ENCODE data around the gene PLEKHG1. TPM values are rescaled to one million over a fixed set of nuclear protein-coding genes. Genes with fewer than 3 reads are reported as not detected.

The PLEKHG1 gene
- total and polyA plus RNA-seq, 12 donors = 2.1 to 14.5 (median 7.6) TPM

- 46 to 60% (median 51%) methylated on average over 5 of the region's 5 CpGs for WGBS, 4 donors
Measured at GRCh38 chr6:150627585-150628025, 27.9 kb downstream of the PLEKHG1 start.

GRCh38 chr6:150628908-150629307 lies 29.2 kb downstream of the PLEKHG1 start:
- TF ChIP-seq POLR2A (IDR thresholded peaks at IDR 0.05) (no peak), CTCF (IDR thresholded peaks at IDR 0.05) (no peak)
- intact Hi-C loops (cut with DNase I) = no loop called here
- Histone ChIP-seq H3K9me3 (replicated peaks in 1 of 3) (no peaks in the 10 kb centered on the region), H3K4me3 (no peak overlapping the region), H3K27me3 (no peaks in the 10 kb centered on the region), H3K4me1 (replicated peaks in 1 of 2) (peaks cover 0 to 18% of the 10 kb centered on the region in 2 donors), H3K27ac (no peak overlapping the region), H3K36me3 (replicated peaks in 1 of 2) (no peaks in the 10 kb centered on the region)
- WGBS, 4 donors = 69 to 77% (median 76%) methylated on average over 6 of the region's 6 CpGs
- no peak for DNase-seq

More at GRCh38 chr6:150627585-150628025, 27.9 kb downstream of the PLEKHG1 start:
- Histone ChIP-seq H3K9me3 (replicated peaks in 1 of 3) (no peaks in the 10 kb centered on the region), H3K4me1 (replicated peaks in 1 of 2) (peaks cover 0 to 13% of the 10 kb centered on the region in 2 donors), H3K27me3 (no peaks in the 10 kb centered on the region), H3K36me3 (replicated peaks in 1 of 2) (no peaks in the 10 kb centered on the region), H3K4me3 (no peak overlapping the region), H3K27ac (no peak overlapping the region)
- no peak for DNase-seq
- no peak for TF ChIP-seq CTCF (IDR thresholded peaks at IDR 0.05)
- intact Hi-C loops (cut with DNase I) = no loop called here

- Histone ChIP-seq H3K4me1 (replicated peaks in 1 of 2) (peaks cover 0 to 18% of the 10 kb centered on the region in 2 donors), H3K27me3 (no peaks in the 10 kb centered on the region), H3K9me3 (replicated peaks in 1 of 3) (no peaks in the 10 kb centered on the region), H3K4me3 (no peak overlapping the region), H3K36me3 (replicated peaks in 1 of 2) (no peaks in the 10 kb centered on the region), H3K27ac (peak overlapping the region in 2 of 5 donors; percentile 9 to 13)
- DNase-seq = no peak
- intact Hi-C loops (cut with DNase I) = no loop called here
- WGBS, 4 donors = 78 to 91% (median 85%) methylated on average over 8 to 12 of the region's 12 CpGs
- TF ChIP-seq POLR2A (IDR thresholded peaks at IDR 0.05) = no peak
- TF ChIP-seq CTCF (IDR thresholded peaks at IDR 0.05) = no peak
Measured at GRCh38 chr6:150631283-150631983, 31.7 kb downstream of the PLEKHG1 start.

- H3K4me1 ChIP-seq (replicated peaks in 1 of 2) = peaks cover 0 to 18% of the 10 kb centered on the region in 2 donors
Measured at GRCh38 chr6:150631984-150632642, 32.4 kb downstream of the PLEKHG1 start.

More at GRCh38 chr6:150631984-150632642, 32.4 kb downstream of the PLEKHG1 start:
- no peaks in the 10 kb centered on the region for H3K9me3 ChIP-seq (replicated peaks in 1 of 3)
- H3K4me3 ChIP-seq = no peak overlapping the region
- H3K36me3 ChIP-seq (replicated peaks in 1 of 2) = no peaks in the 10 kb centered on the region
- DNase-seq = peak in 1 of 7 donors; percentile 5
- no peaks in the 10 kb centered on the region for H3K27me3 ChIP-seq
- 71 to 79% (median 76%) methylated on average over 9 of the region's 9 CpGs for WGBS, 4 donors
- intact Hi-C loops (cut with DNase I) = no loop called here
- peak overlapping the region in 2 of 5 donors; percentile 9 to 26 for H3K27ac ChIP-seq
- TF ChIP-seq POLR2A (IDR thresholded peaks at IDR 0.05) (no peak), CTCF (IDR thresholded peaks at IDR 0.05) (no peak)
